ENCODE data around the gene DDX10. TPM values are rescaled to one million over a fixed set of nuclear protein-coding genes. Genes with fewer than 3 reads are reported as not detected.

Gene DDX10
- total and polyA plus RNA-seq, 9 of the 15 experiments (the other 6 are each of a cell fraction or from before 2014, with no cell fraction given): 33.9 to 94.6 (median 50.7) TPM

DNA sequence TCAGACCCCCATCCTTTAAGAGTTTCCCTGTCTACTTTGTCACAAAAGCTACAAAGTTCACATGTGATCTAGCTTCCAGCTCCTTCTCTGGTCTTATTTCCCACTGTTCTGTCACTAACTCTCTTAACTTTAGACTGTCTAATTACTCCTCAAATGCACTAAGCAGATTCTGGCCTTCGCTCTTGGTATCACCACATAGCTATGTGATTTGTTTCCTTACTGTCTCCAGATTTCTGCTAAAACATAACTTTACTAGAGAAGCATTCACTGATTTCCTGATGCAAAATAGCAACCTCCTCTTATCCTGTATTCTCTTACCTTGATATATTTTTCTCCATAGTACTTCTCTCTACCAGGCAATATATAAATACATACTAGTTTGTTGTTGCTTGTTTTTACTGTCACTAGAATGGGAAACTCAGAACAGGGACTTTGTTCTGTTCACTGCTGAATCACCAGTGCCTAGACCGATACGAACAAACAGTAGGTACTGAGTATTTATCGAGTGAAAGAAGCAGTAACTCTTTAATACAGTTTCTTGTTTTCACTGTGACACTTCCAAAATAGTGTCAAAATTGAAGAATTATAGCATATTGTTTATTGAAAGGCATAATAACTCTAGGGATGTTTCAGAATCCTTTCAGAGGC is 205.6 kb downstream of the DDX10 start (continued):
- TF ChIP-seq ZBTB11 (CRISPR knock-in tag; IDR thresholded peaks at IDR 0.05) (no peak), XRCC4 (IDR thresholded peaks at IDR 0.05; ENCODE audit: extremely low read depth, insufficient read depth, insufficient read length) (no peak), HBP1 (CRISPR knock-in tag; IDR thresholded peaks at IDR 0.05) (no peak), SNIP1 (IDR thresholded peaks at IDR 0.05; ENCODE audit: low read depth) (no peak), ESRRB (CRISPR knock-in tag; IDR thresholded peaks at IDR 0.05; ENCODE audit: borderline replicate concordance) (no peak), MCM7 (IDR thresholded peaks at IDR 0.05) (no peak)
